MCF 10A (cell line): ENCODE data around the gene DGLUCY. TPM values are rescaled to one million over a fixed set of nuclear protein-coding genes. Genes with fewer than 3 reads are reported as not detected.
A peak's percentile ranks its signal among the peaks of the same experiment; 100 is the strongest.

Source experiments
- BruUV-seq: library from RNA; stranded (reverse); fragments of 400-500 nt; replicated peaks from 2 replicates; lab custom pipeline; 2021; lab: Mats Ljungman, UMichigan
- CTCF ChIA-PET: fragments of 300-600 bp; sonication (Branson Sonifier 250); formaldehyde crosslinking; extraction: SDS; loops from one replicate; lab custom pipeline; 2021; ENCODE audit warnings: antibody characterized with exemption, inconsistent platforms; lab: Yijun Ruan, JAX
- POLR2A ChIA-PET: fragments of 300-600, 350-650 bp; sonication (Branson Sonifier 250); formaldehyde crosslinking; extraction: SDS; loops from one replicate; lab custom pipeline; 2020; ENCODE audit warnings: antibody characterized with exemption, inconsistent platforms; lab: Yijun Ruan, JAX
- DNase-seq: peaks from one replicate; pipeline ENCODE4 v3.0.0-alpha.2; 2018; ENCODE audit not compliant: unreplicated experiment
- H3K27ac Mint-ChIP-seq: one replicate; pipeline ENCODE4 v1.8.0; 2022; ENCODE audit warnings: mild to moderate bottlenecking, low read depth, mixed read lengths; ENCODE audit not compliant: unreplicated experiment
- H3K27me3 Mint-ChIP-seq: one replicate; pipeline ENCODE4 v1.8.0; 2022; ENCODE audit warnings: mixed read lengths; ENCODE audit not compliant: insufficient read depth, unreplicated experiment
- H3K36me3 Mint-ChIP-seq: one replicate; pipeline ENCODE4 v1.8.0; 2022; ENCODE audit warnings: mild to moderate bottlenecking, moderate library complexity, mixed read lengths; ENCODE audit not compliant: insufficient read depth, unreplicated experiment
- H3K4me1 Mint-ChIP-seq: one replicate; pipeline ENCODE4 v1.8.0; 2022; ENCODE audit warnings: mixed read lengths; ENCODE audit not compliant: insufficient read depth, unreplicated experiment
- H3K4me3 Mint-ChIP-seq: one replicate; pipeline ENCODE4 v1.8.0; 2022; ENCODE audit warnings: mild to moderate bottlenecking, moderate library complexity, mixed read lengths; ENCODE audit not compliant: unreplicated experiment
- H3K9me3 Mint-ChIP-seq: one replicate; pipeline ENCODE4 v1.8.0; 2022; ENCODE audit warnings: mixed read lengths; ENCODE audit not compliant: unreplicated experiment
- intact Hi-C: fragments of 100-400 bp; cut with micrococcal nuclease; formaldehyde crosslinking; loops from 2 replicates; pipeline ENCODE4 v1.14.1; 2022
- total RNA-seq: library from RNA; stranded (reverse); gene quantifications from 2 replicates; pipeline ENCODE4 v1.2.3, GENCODE V29; 2022
- TF ChIP-seq, protein P1 (sequence below): fragments of 200-600 bp; IDR thresholded peaks from one replicate; pipeline ENCODE4 v1.8.0; 2022; ENCODE audit warnings: antibody characterized with exemption, mild to moderate bottlenecking; ENCODE audit not compliant: unreplicated experiment

Gene DGLUCY
- total RNA-seq, 1 experiment from 2014 or later: 11.7 TPM

DNA sequence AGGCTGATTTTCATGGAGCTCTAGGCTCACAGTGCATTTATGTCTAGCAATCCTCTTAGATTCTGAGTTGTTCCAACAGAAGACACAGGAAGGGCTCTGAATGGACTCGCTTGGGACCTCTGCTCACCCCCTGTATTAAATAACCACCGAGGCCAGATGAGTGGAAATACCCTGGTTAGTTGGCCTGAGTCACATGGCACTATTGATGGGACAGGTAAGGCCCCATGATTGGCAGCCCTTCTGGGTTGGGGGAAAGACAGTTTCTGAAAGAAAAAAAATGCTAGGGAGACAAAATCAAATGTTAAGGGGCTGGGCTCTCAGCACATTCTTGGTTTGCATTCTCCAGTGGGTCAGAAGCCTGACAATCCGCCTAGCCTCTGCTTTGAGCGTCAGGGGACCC is 14.8 kb downstream of the DGLUCY start:
- intact Hi-C loops: no loop called here
- no TSS peak for BruUV-seq
- ChIA-PET POLR2A (no interaction called here), CTCF (interaction anchor here (0.6 to 1.5 kb wide), 2 partner anchors 10 to 13 kb away, joined by 3 to 5 read pairs; no protein-coding TSS in a partner anchor)
- DNase-seq: no peak
- Mint-ChIP-seq H3K4me3 (no peak overlapping the region), H3K36me3 (peaks cover 19% of the 10 kb centered on the region), H3K9me3 (no peaks in the 10 kb centered on the region), H3K27me3 (no peaks in the 10 kb centered on the region), H3K4me1 (peaks cover 11% of the 10 kb centered on the region), H3K27ac (no peak overlapping the region)
- TF ChIP-seq, protein P1, sequence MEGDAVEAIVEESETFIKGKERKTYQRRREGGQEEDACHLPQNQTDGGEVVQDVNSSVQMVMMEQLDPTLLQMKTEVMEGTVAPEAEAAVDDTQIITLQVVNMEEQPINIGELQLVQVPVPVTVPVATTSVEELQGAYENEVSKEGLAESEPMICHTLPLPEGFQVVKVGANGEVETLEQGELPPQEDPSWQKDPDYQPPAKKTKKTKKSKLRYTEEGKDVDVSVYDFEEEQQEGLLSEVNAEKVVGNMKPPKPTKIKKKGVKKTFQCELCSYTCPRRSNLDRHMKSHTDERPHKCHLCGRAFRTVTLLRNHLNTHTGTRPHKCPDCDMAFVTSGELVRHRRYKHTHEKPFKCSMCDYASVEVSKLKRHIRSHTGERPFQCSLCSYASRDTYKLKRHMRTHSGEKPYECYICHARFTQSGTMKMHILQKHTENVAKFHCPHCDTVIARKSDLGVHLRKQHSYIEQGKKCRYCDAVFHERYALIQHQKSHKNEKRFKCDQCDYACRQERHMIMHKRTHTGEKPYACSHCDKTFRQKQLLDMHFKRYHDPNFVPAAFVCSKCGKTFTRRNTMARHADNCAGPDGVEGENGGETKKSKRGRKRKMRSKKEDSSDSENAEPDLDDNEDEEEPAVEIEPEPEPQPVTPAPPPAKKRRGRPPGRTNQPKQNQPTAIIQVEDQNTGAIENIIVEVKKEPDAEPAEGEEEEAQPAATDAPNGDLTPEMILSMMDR: no peak

DNA sequence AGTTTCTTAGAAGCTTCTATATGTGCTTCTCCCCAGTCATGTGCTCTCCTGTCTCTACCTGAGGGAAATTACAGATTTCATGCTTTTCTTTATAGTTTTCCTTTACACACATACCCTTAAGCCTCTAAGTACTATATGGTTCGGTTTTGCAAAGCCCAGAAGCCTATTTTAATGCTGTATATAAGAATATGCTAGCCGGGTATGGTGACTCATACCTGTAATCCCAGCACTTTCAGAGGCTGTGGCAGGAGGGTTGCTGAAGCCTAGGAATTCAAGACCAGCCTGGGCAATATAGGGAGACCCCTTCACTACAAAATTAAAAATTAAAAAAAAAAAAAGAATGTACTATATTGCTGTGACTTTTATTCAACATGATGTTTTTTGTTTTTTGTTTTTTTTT is 15.4 kb downstream of the DGLUCY start:
- ChIA-PET CTCF (no interaction called here), POLR2A (no interaction called here)
- Mint-ChIP-seq H3K27me3 (no peaks in the 10 kb centered on the region), H3K27ac (no peak overlapping the region), H3K4me3 (no peak overlapping the region), H3K36me3 (peaks cover 21% of the 10 kb centered on the region), H3K9me3 (no peaks in the 10 kb centered on the region), H3K4me1 (peaks cover 11% of the 10 kb centered on the region)
- no peak for DNase-seq
- intact Hi-C loops: no loop called here
- TF ChIP-seq, protein P1: no peak
- no TSS peak for BruUV-seq

DNA sequence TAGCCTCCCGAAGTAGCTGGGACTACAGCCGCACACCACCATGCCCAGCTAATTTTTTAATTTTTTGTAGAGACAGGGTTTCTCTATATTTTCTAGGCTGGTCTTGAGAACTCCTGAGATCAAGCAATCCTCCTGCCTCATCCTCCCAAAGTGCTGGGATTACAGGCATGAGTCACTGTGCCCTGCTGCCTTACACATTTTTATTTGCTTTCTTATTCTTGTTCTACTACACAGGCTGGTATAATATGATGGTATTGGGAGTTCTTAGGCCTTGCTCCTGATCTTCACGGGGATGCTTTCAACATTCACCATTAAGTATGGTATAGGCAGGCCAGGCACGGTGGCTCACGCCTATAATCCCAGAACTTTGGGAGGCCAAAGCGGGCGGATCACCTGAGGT is 21.2 kb downstream of the DGLUCY start:
- BruUV-seq: no TSS peak
- Mint-ChIP-seq H3K27me3 (no peaks in the 10 kb centered on the region), H3K4me3 (no peak overlapping the region), H3K36me3 (peaks cover 14% of the 10 kb centered on the region), H3K9me3 (no peaks in the 10 kb centered on the region), H3K27ac (no peak overlapping the region), H3K4me1 (no peaks in the 10 kb centered on the region)
- DNase-seq: no peak
- ChIA-PET CTCF (interaction anchor here (0.6 kb wide), 2 partner anchors 26 to 144 kb away, joined by 5 read pairs; no protein-coding TSS in a partner anchor), POLR2A (no interaction called here)
- intact Hi-C loops: no loop called here
- TF ChIP-seq, protein P1: no peak

DNA sequence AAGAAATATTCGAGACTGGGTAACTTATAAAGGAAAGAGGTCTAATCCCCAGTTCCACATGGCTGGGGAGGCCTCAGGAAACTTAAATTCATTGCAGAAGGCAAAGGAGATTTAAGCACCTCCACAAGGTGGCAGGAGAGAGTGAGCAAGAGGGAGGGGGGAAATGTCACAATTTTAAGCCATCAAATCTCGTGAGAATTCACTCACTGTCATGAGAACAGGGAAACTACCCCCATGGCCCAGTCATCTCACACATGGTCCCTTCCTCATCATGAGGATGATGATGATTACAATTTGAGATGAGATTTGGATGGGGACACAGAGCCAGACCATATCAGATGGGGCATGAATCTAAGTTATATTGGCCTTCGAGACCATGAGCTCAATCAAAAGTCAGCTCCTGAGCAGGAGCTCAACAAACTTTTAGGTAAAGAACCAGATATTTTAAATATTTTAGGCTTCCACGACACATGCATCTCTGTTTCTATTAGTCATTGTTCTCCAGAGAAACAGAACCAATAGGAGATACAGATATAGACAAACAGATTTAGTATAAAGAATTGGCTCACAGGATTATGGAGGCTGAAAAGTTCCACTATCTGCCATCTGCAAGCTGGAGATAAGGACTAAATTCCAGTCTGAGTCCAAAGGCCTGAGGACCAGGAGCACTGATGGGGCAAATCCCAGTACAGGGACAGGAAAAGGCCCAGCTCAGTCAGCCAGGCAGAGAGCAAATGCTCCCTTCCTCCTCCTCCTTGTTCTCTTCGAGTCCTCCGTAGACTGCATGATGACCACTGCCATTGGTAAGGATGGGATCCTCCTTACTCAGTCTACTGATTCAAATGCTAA is 24.9 kb downstream of the DGLUCY start:
- intact Hi-C loops: loop anchor here (1.0 kb wide), 1 partner anchor 35 kb away; no protein-coding TSS in a partner anchor
- TF ChIP-seq, protein P1: peak; percentile 49
- Mint-ChIP-seq H3K27ac (no peak overlapping the region), H3K4me1 (peaks cover 4% of the 10 kb centered on the region), H3K27me3 (no peaks in the 10 kb centered on the region), H3K36me3 (peaks cover 14% of the 10 kb centered on the region), H3K9me3 (no peaks in the 10 kb centered on the region), H3K4me3 (no peak overlapping the region)
- ChIA-PET POLR2A (interaction anchor here (0.8 to 1.1 kb wide), 2 partner anchors 11 to 22 kb away, joined by 3 to 4 read pairs; no protein-coding TSS in a partner anchor), CTCF (interaction anchor here (0.6 to 6.8 kb wide), 12 partner anchors 8 to 422 kb away, joined by 3 to 80 read pairs (median 3); no protein-coding TSS in a partner anchor)
- peak; percentile 68 for DNase-seq
- BruUV-seq: no TSS peak
